GM19238 (cell line): ENCODE results near the gene TDP1.

Experiments
- DNase-seq: peaks from one replicate; pipeline ENCODE4 v3.0.0; 2011; ENCODE audit warnings: low spot score; ENCODE audit not compliant: insufficient read length

Gene TDP1

GRCh38 chr14:89955745-89956660 is at the start of gene TDP1:
Gene TDP1, plus strand, starts transcription at chr14:89955927. Its CDS starts 7,188 bp downstream, at chr14:89963115.
- DNase-seq: peak; percentile 83

GRCh38 chr14:89906000-89906399 is 49.7 kb upstream of the TDP1 start:
- DNase-seq: no peak

- DNase-seq: no peak
Measured at GRCh38 chr14:89907655-89908054, 48.1 kb upstream of the TDP1 start.

- DNase-seq: no peak
Measured at GRCh38 chr14:89908712-89909450, 46.8 kb upstream of the TDP1 start.

- no peak for DNase-seq
Measured at GRCh38 chr14:89909586-89909985, 46.1 kb upstream of the TDP1 start.

- no peak for DNase-seq
Measured at GRCh38 chr14:89910691-89911009, 45.1 kb upstream of the TDP1 start.

GRCh38 chr14:89911010-89911919 is 44.5 kb upstream of the TDP1 start:
- DNase-seq: no peak

- no peak for DNase-seq
Measured at GRCh38 chr14:89912221-89912620, 43.5 kb upstream of the TDP1 start.

GRCh38 chr14:89912667-89913211 is 43.0 kb upstream of the TDP1 start:
- no peak for DNase-seq

GRCh38 chr14:89915114-89915878 is 40.4 kb upstream of the TDP1 start:
- peak; percentile 18 for DNase-seq

- no peak for DNase-seq
Measured at GRCh38 chr14:89918721-89919120, 37.0 kb upstream of the TDP1 start.

- DNase-seq: no peak
Measured at GRCh38 chr14:89920056-89920455, 35.7 kb upstream of the TDP1 start.

GRCh38 chr14:89921346-89921745 is 34.4 kb upstream of the TDP1 start:
- no peak for DNase-seq

- DNase-seq: no peak
Measured at GRCh38 chr14:89922031-89922907, 33.5 kb upstream of the TDP1 start.

- DNase-seq: no peak
Measured at GRCh38 chr14:89924268-89924667, 31.5 kb upstream of the TDP1 start.

GRCh38 chr14:89926694-89927093 is 29.0 kb upstream of the TDP1 start:
- DNase-seq: no peak

- DNase-seq: no peak
Measured at GRCh38 chr14:89927186-89927865, 28.4 kb upstream of the TDP1 start.

- no peak for DNase-seq
Measured at GRCh38 chr14:89933002-89933401, 22.7 kb upstream of the TDP1 start.

GRCh38 chr14:89936654-89937185 is 19.0 kb upstream of the TDP1 start:
- DNase-seq: no peak
